H1 (cell line): Measurements from ENCODE around the gene AP1M2. TPM values are rescaled to one million over a fixed set of nuclear protein-coding genes. Genes with fewer than 3 reads are reported as not detected.

Experiments used
- CTCF ChIA-PET: fragments of 300-600 bp; sonication (Branson Sonifier 250); formaldehyde crosslinking; loops from one replicate; lab custom pipeline; 2021; ENCODE audit not compliant: partially characterized antibody; lab: Charles Lee
- POLR2A ChIA-PET: fragments of 300-600 bp; sonication (Branson Sonifier 250); formaldehyde crosslinking; loops from one replicate; lab custom pipeline; 2021; ENCODE audit warnings: inconsistent platforms; ENCODE audit not compliant: partially characterized antibody; lab: Charles Lee
- DNase-seq, 2 experiments: peaks; one replicate each; pipeline versions ENCODE4 v3.0.0 to v3.0.0-alpha.2; 2010 to 2022; ENCODE audit warnings: low spot score in 2 of 2, low read depth in 1 of 2, mixed read lengths in 1 of 2
- FAIRE-seq: peaks from 2 replicates; lab custom pipeline; 2011; peaks lifted over from hg19 to GRCh38; lab: Jason Lieb, UNC
- H2AFZ ChIP-seq: 2 replicates; pipeline ENCODE4 v1.8.1; 2012; ENCODE audit warnings: low read length, inconsistent platforms
- H2AK5ac ChIP-seq: 2 replicates; pipeline ENCODE4 v1.6.1; 2013; ENCODE audit warnings: low read depth, low read length
- H2BK120ac ChIP-seq: replicated peaks from 2 replicates; pipeline ENCODE3; 2013; ENCODE audit warnings: low read depth, low read length, inconsistent platforms
- H2BK12ac ChIP-seq: 2 replicates; pipeline ENCODE4 v1.6.1; 2013; ENCODE audit warnings: low read depth, low read length
- H2BK15ac ChIP-seq: 2 replicates; pipeline ENCODE4 v1.6.1; 2013; ENCODE audit warnings: low read length
- H2BK20ac ChIP-seq: 2 replicates; pipeline ENCODE4 v1.6.1; 2013; ENCODE audit warnings: low read length
- H2BK5ac ChIP-seq: 2 replicates; pipeline ENCODE4 v1.6.1; 2013; ENCODE audit warnings: low read depth, low read length
- H3K14ac ChIP-seq: 2 replicates; pipeline ENCODE4 v1.6.1; 2013; ENCODE audit warnings: inconsistent platforms; ENCODE audit not compliant: insufficient read length
- H3K18ac ChIP-seq: 2 replicates; pipeline ENCODE4 v1.6.1; 2013; ENCODE audit warnings: low read length; ENCODE audit errors: extremely low read depth
- H3K23ac ChIP-seq: 2 replicates; pipeline ENCODE4 v1.6.1; 2013; ENCODE audit warnings: inconsistent platforms; ENCODE audit not compliant: insufficient read length
- H3K23me2 ChIP-seq: 2 replicates; pipeline ENCODE4 v1.6.1; 2013; ENCODE audit warnings: low read depth, low read length
- H3K27ac ChIP-seq: 2 replicates; pipeline ENCODE4 v1.6.1; 2011; ENCODE audit warnings: low read depth, low read length, inconsistent platforms
- H3K27me3 ChIP-seq, 4 experiments: replicated peaks in 1 of 4; 1 replicate in 1 of 4; 2 replicates in 3 of 4; pipeline versions ENCODE4 v1.6.1 to v1.8.1; 2011 to 2013; ENCODE audit warnings: low read length in 3 of 4, mild to moderate bottlenecking in 3 of 4, inconsistent platforms in 2 of 4, mixed read lengths in 2 of 4, moderate library complexity in 1 of 4; ENCODE audit not compliant: control insufficient read depth in 3 of 4, insufficient read depth in 3 of 4; ENCODE audit errors: extremely low read depth in 1 of 4
- H3K36me3 ChIP-seq, 4 experiments: 2 replicates each; pipeline versions ENCODE4 v1.6.1 to v1.8.1; 2011 to 2013; ENCODE audit warnings: mild to moderate bottlenecking in 4 of 4, low read length in 3 of 4, moderate library complexity in 2 of 4, control low read depth in 1 of 4, inconsistent platforms in 1 of 4; ENCODE audit not compliant: insufficient read depth in 4 of 4, control insufficient read depth in 2 of 4
- H3K4ac ChIP-seq: replicated peaks from 2 replicates; pipeline ENCODE3; 2013; ENCODE audit warnings: low read length, low read depth, mixed read lengths, inconsistent platforms; ENCODE audit not compliant: insufficient read length
- H3K4me1 ChIP-seq, 4 experiments: replicated peaks in 1 of 4; 1 replicate in 1 of 4; 2 replicates in 3 of 4; pipeline versions ENCODE4 v1.6.1 to v1.8.1; 2011 to 2013; ENCODE audit warnings: low read length in 3 of 4, inconsistent platforms in 2 of 4, mixed read lengths in 1 of 4; ENCODE audit not compliant: insufficient read depth in 4 of 4, control insufficient read depth in 3 of 4
- H3K4me2 ChIP-seq, 2 experiments: 2 replicates each; pipeline versions ENCODE4 v1.6.1 to v1.8.1; 2011 to 2013; ENCODE audit warnings: low read depth in 2 of 2, low read length in 2 of 2, control low read depth in 1 of 2, inconsistent platforms in 1 of 2, mild to moderate bottlenecking in 1 of 2; ENCODE audit not compliant: insufficient read depth in 1 of 2
- H3K4me3 ChIP-seq, 4 experiments: fragments of 200-600, 300-600 bp in 1 of 4; sonication (generic), shearing (Covaris generic), sonication (Bioruptor Twin) in 1 of 4; 2 replicates each; pipeline versions ENCODE4 v1.5.1 to v1.8.1; 2011 to 2016; ENCODE audit warnings: low read length in 4 of 4, low read depth in 3 of 4, control low read depth in 2 of 4, inconsistent platforms in 2 of 4, mild to moderate bottlenecking in 2 of 4, mixed read lengths in 1 of 4, moderate library complexity in 1 of 4; ENCODE audit not compliant: insufficient read depth in 2 of 4; ENCODE audit errors: extremely low read depth in 1 of 4
- H3K56ac ChIP-seq: replicated peaks from 2 replicates; pipeline ENCODE3; 2013; ENCODE audit warnings: low read depth, mild to moderate bottlenecking, mixed read lengths, low read length, inconsistent platforms; ENCODE audit not compliant: insufficient read length
- H3K79me1 ChIP-seq: 2 replicates; pipeline ENCODE4 v1.6.1; 2013; ENCODE audit warnings: low read depth, low read length, control low read depth
- H3K79me2 ChIP-seq, 2 experiments: 2 replicates each; pipeline versions ENCODE4 v1.6.1 to v1.8.1; 2012 to 2013; ENCODE audit warnings: low read length in 2 of 2, mild to moderate bottlenecking in 2 of 2, inconsistent platforms in 1 of 2; ENCODE audit not compliant: insufficient read depth in 2 of 2, control insufficient read depth in 1 of 2
- H3K9ac ChIP-seq, 4 experiments: replicated peaks in 1 of 4; 1 replicate in 1 of 4; 2 replicates in 3 of 4; pipeline versions ENCODE4 v1.6.1 to v1.8.1; 2011 to 2013; ENCODE audit warnings: low read depth in 3 of 4, low read length in 3 of 4, control low read depth in 2 of 4, mild to moderate bottlenecking in 2 of 4, moderate library complexity in 2 of 4, inconsistent platforms in 1 of 4; ENCODE audit errors: extremely low read depth in 1 of 4
- H3K9me3 ChIP-seq, 2 experiments: 2 replicates each; pipeline versions ENCODE4 v1.6.1 to v1.8.1; 2012 to 2013; ENCODE audit warnings: mild to moderate bottlenecking in 2 of 2, moderate library complexity in 2 of 2, control low read depth in 1 of 2, inconsistent platforms in 1 of 2, low read depth in 1 of 2, low read length in 1 of 2, mixed read lengths in 1 of 2; ENCODE audit not compliant: insufficient read depth in 2 of 2
- H4K20me1 ChIP-seq, 2 experiments: replicated peaks in 1 of 2; 2 replicates each; pipeline versions ENCODE3 to v1.8.1; 2011 to 2013; ENCODE audit warnings: inconsistent platforms in 2 of 2, low read length in 2 of 2, mild to moderate bottlenecking in 1 of 2; ENCODE audit not compliant: insufficient read depth in 2 of 2, control insufficient read depth in 1 of 2
- H4K5ac ChIP-seq: 2 replicates; pipeline ENCODE4 v1.6.1; 2013; ENCODE audit warnings: low read length, low read depth, mixed read lengths, inconsistent platforms; ENCODE audit not compliant: insufficient read length
- H4K8ac ChIP-seq: 2 replicates; pipeline ENCODE4 v1.8.0; 2013; ENCODE audit warnings: mild to moderate bottlenecking, moderate library complexity, low read length, inconsistent platforms; ENCODE audit not compliant: insufficient read depth; ENCODE audit errors: extremely low read depth
- H4K91ac ChIP-seq: replicated peaks from 2 replicates; pipeline ENCODE3; 2013; ENCODE audit warnings: low read length, mixed read lengths, inconsistent platforms; ENCODE audit not compliant: insufficient read length
- CBX8 ChIP-seq: fragments of 300-800, 300-1000 bp; sonication (generic); IDR thresholded peaks from 2 replicates; pipeline ENCODE4 v1.7.1; 2016; ENCODE audit warnings: low read depth, low read length, borderline replicate concordance
- HDAC2 ChIP-seq, 2 experiments: fragments of 300-600 bp in 1 of 2; sonication (generic) in 1 of 2; IDR thresholded peaks; 2 replicates each; pipeline ENCODE4 v1.6.1; 2011 to 2012; ENCODE audit warnings: low read depth in 2 of 2, low read length in 2 of 2, mild to moderate bottlenecking in 2 of 2, moderate library complexity in 2 of 2, borderline replicate concordance in 1 of 2, inconsistent platforms in 1 of 2
- POLR2A ChIP-seq, 2 experiments: IDR thresholded peaks; 1 replicate in 1 of 2; 2 replicates in 1 of 2; pipeline ENCODE4 v1.6.1; 2011; ENCODE audit warnings: low read depth in 2 of 2, low read length in 2 of 2, mild to moderate bottlenecking in 2 of 2; ENCODE audit errors: control extremely low read depth in 1 of 2
- WGBS, 2 experiments: shearing (Covaris generic) in 1 of 2; methylation state at CpG; one replicate each; pipeline versions ENCODE4 v1.1.6 to v1.1.7; 2013 to 2015; ENCODE audit warnings: low lambda C conversion rate in 2 of 2, mixed read lengths in 2 of 2, inconsistent platforms in 1 of 2, low coverage in 1 of 2, missing lambda C conversion rate in 1 of 2; ENCODE audit not compliant: insufficient replicate concordance in 2 of 2, insufficient coverage in 1 of 2, insufficient read length in 1 of 2; ENCODE audit errors: extremely low coverage in 1 of 2, missing lambda C conversion rate in 1 of 2; 5-methylcytosine and 5-hydroxymethylcytosine counted together
- polyA plus RNA-seq, 7 experiments: library from polyadenylated mRNA; depleted of rRNA in 3 of 7; stranded (reverse) in 5 of 7; unstranded in 2 of 7; fragments of >200 nt in 5 of 7; fragments of 200-250 nt in 2 of 7; gene quantifications; 1 replicate in 5 of 7; 2 replicates in 1 of 7; 4 replicates in 1 of 7; pipeline versions ENCODE4 v1.2.1 to v1.2.3, GENCODE V29; 2011 to 2013; ENCODE audit warnings: missing spikeins in 2 of 7, mixed read lengths in 2 of 7
- total RNA-seq: library from RNA; stranded (reverse); fragmentation: NEBNext Ultra II Directional; extraction: Animal tissue kit (Norgen Biotek cat#: 25700); gene quantifications from 2 replicates; pipeline ENCODE4 v1.2.1, GENCODE V29; 2021
- TF ChIP-seq, protein P1 (sequence below): IDR thresholded peaks from 2 replicates; pipeline ENCODE4 v1.6.1; 2012; ENCODE audit warnings: inconsistent platforms
- TF ChIP-seq, protein P2 (sequence below): IDR thresholded peaks from 2 replicates; pipeline ENCODE4 v1.6.1; 2011; ENCODE audit warnings: low read depth, mild to moderate bottlenecking, low read length; ENCODE audit not compliant: insufficient read depth
- TF ChIP-seq, protein P3 (sequence below): IDR thresholded peaks from 2 replicates; pipeline ENCODE4 v1.6.1; 2012; ENCODE audit warnings: inconsistent platforms

The AP1M2 gene
- total and polyA plus RNA-seq, 2 of the 8 experiments (the other 6 are each of a cell fraction or from before 2014, with no cell fraction given): 140 to 161 TPM

DNA sequence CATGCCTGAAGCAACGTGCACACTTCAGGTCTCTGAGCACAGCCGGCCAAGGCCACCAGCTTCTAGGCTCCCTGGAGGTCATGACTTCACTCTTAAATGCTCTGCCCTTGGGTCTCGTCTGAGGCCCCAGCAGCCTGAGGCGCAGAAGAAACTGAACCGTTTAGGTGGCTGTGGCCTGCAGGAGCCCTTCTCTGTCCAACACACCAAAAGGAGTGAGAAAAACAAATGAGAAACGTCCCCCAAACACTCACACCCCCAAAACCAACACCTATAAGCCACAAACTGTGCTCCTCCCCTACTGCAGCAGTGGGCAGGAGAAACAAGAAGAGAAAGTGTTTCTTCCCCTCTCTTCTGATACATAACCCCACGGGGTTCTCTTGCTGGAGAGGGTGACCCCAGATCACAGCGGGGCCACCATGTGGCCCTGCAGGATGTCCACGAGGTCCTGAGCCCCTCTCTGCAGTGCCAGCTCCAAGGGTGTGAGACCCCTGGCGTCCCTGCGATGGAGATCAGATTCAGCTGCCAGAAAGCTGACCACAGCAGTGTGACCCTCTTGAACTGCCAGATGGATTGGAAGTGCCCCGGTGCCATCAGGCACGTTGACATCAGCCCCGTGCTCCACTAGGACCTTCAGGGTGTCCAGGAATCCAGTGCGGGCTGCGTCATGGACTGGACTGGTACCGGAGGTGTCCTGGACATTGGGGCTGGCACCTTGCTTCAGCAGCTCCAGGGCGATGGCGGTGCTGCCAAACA, 20.3 kb downstream of the AP1M2 start:
- H3K9ac ChIP-seq: no peak overlapping the region
- H2BK5ac ChIP-seq: no peak overlapping the region
- no peak overlapping the region for H4K5ac ChIP-seq
- ChIA-PET CTCF (interaction anchor here (0.7 to 2.5 kb wide), 10 partner anchors 8 to 137 kb away, joined by 3 to 11 read pairs (median 4); no protein-coding TSS in a partner anchor), POLR2A (interaction anchor here (0.6 to 3.0 kb wide), 14 partner anchors 10 to 135 kb away, joined by 3 to 14 read pairs (median 4); partner anchors contain the start of gene QTRT1)
- H3K4me2 ChIP-seq: peak overlapping the region in 1 of 2 experiments; percentile 80; a peak in 1 of 4 replicates
- H3K18ac ChIP-seq: no peak overlapping the region
- peaks cover 0 to 19% (median 9%) of the 10 kb centered on the region in 4 experiments; a peak in 6 of 7 replicates for H3K4me1 ChIP-seq
- no peak for FAIRE-seq
- H2AK5ac ChIP-seq: peak overlapping the region; percentile 26; the same call in 1 of the 2 replicates
- H3K4me3 ChIP-seq: peak overlapping the region in 1 of 4 experiments; percentile 82; a peak in 1 of 8 replicates
- 86% methylated on average over 19 of the region's 19 CpGs; no CpG with 5 or more reads in 1 of the 2 experiments for WGBS, 2 experiments
- 0 out of 2 replicates have a peak overlapping the region, but pooled peaks have one; percentile 6 for H2BK12ac ChIP-seq
- no peak overlapping the region for H3K4ac ChIP-seq
- no peak overlapping the region for H3K27ac ChIP-seq
- no peak overlapping the region for H2AFZ ChIP-seq
- peaks cover 0 to 10% (median 7%) of the 10 kb centered on the region in 4 experiments; a peak in 4 of 7 replicates for H3K27me3 ChIP-seq
- H2BK15ac ChIP-seq: peak overlapping the region; percentile 40; the same call in 1 of the 2 replicates
- DNase-seq: no peak
- H4K8ac ChIP-seq: no peak overlapping the region
- no peak overlapping the region for H4K91ac ChIP-seq
- no peaks in the 10 kb centered on the region for H3K9me3 ChIP-seq
- H3K36me3 ChIP-seq: peaks cover 0 to 12% (median 2%) of the 10 kb centered on the region in 4 experiments; a peak in 3 of 8 replicates
- H4K20me1 ChIP-seq: peaks cover 0 to 4% of the 10 kb centered on the region in 2 experiments
- no peak overlapping the region for H2BK120ac ChIP-seq
- H2BK20ac ChIP-seq: no peak overlapping the region
- H3K23ac ChIP-seq: no peak overlapping the region
- H3K14ac ChIP-seq: no peak overlapping the region
- peaks cover 4% of the 10 kb centered on the region; the same call in 1 of the 2 replicates for H3K79me1 ChIP-seq
- peaks cover 0 to 10% of the 10 kb centered on the region in 2 experiments; a peak in 2 of 4 replicates for H3K79me2 ChIP-seq
- TF ChIP-seq CBX8 (no peak), HDAC2 (IDR thresholded peaks at IDR 0.05; ENCODE audit: borderline replicate concordance in 1 of 2, low read depth in 2 of 2, low read length in 2 of 2) (no peak), POLR2A (IDR thresholded peaks at IDR 0.05; ENCODE audit: control extremely low read depth in 1 of 2, low read depth in 2 of 2, low read length in 2 of 2) (no peak)
- TF ChIP-seq, protein P1, sequence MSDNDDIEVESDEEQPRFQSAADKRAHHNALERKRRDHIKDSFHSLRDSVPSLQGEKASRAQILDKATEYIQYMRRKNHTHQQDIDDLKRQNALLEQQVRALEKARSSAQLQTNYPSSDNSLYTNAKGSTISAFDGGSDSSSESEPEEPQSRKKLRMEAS: no peak
- TF ChIP-seq, protein P2, sequence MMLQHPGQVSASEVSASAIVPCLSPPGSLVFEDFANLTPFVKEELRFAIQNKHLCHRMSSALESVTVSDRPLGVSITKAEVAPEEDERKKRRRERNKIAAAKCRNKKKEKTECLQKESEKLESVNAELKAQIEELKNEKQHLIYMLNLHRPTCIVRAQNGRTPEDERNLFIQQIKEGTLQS: no peak
- TF ChIP-seq, protein P3, sequence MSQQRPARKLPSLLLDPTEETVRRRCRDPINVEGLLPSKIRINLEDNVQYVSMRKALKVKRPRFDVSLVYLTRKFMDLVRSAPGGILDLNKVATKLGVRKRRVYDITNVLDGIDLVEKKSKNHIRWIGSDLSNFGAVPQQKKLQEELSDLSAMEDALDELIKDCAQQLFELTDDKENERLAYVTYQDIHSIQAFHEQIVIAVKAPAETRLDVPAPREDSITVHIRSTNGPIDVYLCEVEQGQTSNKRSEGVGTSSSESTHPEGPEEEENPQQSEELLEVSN: no peak
- peaks cover 18% of the 10 kb centered on the region for H3K23me2 ChIP-seq
- H3K56ac ChIP-seq: no peak overlapping the region
